ENCODE measurements around the gene HEBP1.

GRCh38 chr12:13041224-13041623, 41.2 kb upstream of the HEBP1 start:
- TF ChIP-seq CTCF (IDR thresholded peaks at IDR 0.05) (no peak), EP300 (IDR thresholded peaks at IDR 0.05) (no peak)

All from upper lobe of left lung (tissue), 4 donors.